GM19043 (cell line): ENCODE data around the gene PARD3B.
"Not testable (repeated sequence)": the region's sequence is repeated elsewhere in the genome, so short reads cannot be mapped to it uniquely, and the experiment has no call there.

Experiments used
- ATAC-seq: cut with Tn5 transposase; IDR thresholded peaks from one replicate; pipeline ENCODE4 v1.9.1; 2021; ENCODE audit warnings: low read depth; ENCODE audit not compliant: unreplicated experiment

Gene PARD3B

GRCh38 chr2:205462681-205463345 is 917.5 kb downstream of the PARD3B start:
- ATAC-seq, result no peak

GRCh38 chr2:205463466-205464025 is 918.3 kb downstream of the PARD3B start:
- ATAC-seq, result no peak

GRCh38 chr2:205464681-205465080 is 919.4 kb downstream of the PARD3B start:
- no peak for ATAC-seq

GRCh38 chr2:205465791-205466190 is 920.5 kb downstream of the PARD3B start:
- no peak for ATAC-seq

- no peak for ATAC-seq
These were observed 926.5 kb downstream of the PARD3B start for GRCh38 chr2:205471776-205472175.

- ATAC-seq, result no peak
These were observed 928.5 kb downstream of the PARD3B start for GRCh38 chr2:205473791-205474190.

- no peak for ATAC-seq
These were observed 929.6 kb downstream of the PARD3B start for GRCh38 chr2:205474741-205475415.

- ATAC-seq, result no peak
These were observed 930.1 kb downstream of the PARD3B start for GRCh38 chr2:205475416-205475768.

GRCh38 chr2:205477016-205477705 is 931.9 kb downstream of the PARD3B start:
- no peak for ATAC-seq

GRCh38 chr2:205481861-205482260 is 936.6 kb downstream of the PARD3B start:
- no peak for ATAC-seq

- ATAC-seq, result no peak
These were observed 937.3 kb downstream of the PARD3B start for GRCh38 chr2:205482399-205483081.

- no peak for ATAC-seq
These were observed 937.8 kb downstream of the PARD3B start for GRCh38 chr2:205483095-205483494.

- no peak for ATAC-seq
These were observed 938.9 kb downstream of the PARD3B start for GRCh38 chr2:205484215-205484614.

- no peak for ATAC-seq
These were observed 939.5 kb downstream of the PARD3B start for GRCh38 chr2:205484764-205485163.

GRCh38 chr2:205493528-205493927 is 948.3 kb downstream of the PARD3B start:
- not testable (repeated sequence) for ATAC-seq

GRCh38 chr2:205494537-205495235 is 949.4 kb downstream of the PARD3B start:
- ATAC-seq, result no peak

- no peak for ATAC-seq
These were observed 950.5 kb downstream of the PARD3B start for GRCh38 chr2:205495819-205496218.

GRCh38 chr2:205496370-205496769 is 951.1 kb downstream of the PARD3B start:
- no peak for ATAC-seq

GRCh38 chr2:205496772-205497171 is 951.5 kb downstream of the PARD3B start:
- no peak for ATAC-seq

- no peak for ATAC-seq
These were observed 953.7 kb downstream of the PARD3B start for GRCh38 chr2:205499006-205499405.
